HG02642 (cell line): ENCODE data around the gene MGAT4D.
"Not testable (repeated sequence)": the region's sequence is repeated elsewhere in the genome, so short reads cannot be mapped to it uniquely, and the experiment has no call there.

Experiments
- ATAC-seq: cut with Tn5 transposase; IDR thresholded peaks from one replicate; pipeline ENCODE4 v1.9.1; 2021; ENCODE audit warnings: mild to moderate bottlenecking; ENCODE audit not compliant: unreplicated experiment, poor library complexity

Gene MGAT4D

GRCh38 chr4:140444347-140444746, 53.7 kb downstream of the MGAT4D start:
- not testable (repeated sequence) for ATAC-seq

DNA sequence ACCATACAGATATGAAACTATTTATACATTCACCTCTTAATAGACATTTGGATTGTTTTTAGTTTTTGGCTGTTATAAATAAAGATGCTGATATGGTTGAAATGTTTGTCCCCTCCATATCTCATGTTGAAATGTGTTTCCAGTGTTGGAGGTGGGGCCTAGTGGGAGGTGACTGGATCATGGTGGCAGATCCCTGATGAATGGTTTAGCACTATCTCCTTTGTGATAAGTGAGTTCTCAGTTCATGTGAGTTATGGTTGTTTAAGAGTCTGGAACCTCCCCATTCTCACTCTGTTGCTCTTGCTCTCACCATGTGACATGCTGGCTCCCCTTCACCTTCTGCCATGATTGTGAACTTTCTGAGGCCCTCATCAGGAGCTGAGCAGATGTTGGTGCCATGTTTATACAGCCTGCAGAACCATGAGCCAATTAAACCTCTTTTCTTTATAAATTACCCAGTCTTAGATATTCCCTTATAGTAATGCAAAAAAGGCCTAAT, 58.4 kb downstream of the MGAT4D start:
- ATAC-seq: no peak

DNA sequence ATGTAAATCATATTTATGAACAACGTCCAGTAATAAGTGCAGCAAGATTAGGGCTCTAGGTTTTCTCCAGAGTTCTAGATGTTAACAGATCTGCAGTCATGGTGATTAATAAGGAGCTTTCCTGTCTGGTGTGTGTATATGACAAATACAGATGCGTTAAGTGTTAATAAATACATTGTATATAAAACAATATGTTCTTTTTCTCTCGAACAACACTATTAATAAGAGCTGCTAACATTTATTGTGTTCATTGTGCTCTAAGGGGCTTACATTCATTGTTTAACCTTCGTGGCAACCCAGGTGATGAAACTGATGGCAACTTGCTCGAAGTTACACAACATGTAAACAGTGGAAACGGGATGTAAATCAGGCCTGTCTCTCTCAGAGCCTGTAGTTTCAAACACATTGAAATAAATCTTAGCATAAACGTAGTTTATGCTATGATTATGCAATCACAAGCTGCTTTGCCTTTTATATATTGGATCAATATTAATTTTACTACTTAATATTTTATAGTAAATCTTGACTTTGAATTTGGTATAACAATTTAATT, 70.1 kb downstream of the MGAT4D start:
- no peak for ATAC-seq

DNA sequence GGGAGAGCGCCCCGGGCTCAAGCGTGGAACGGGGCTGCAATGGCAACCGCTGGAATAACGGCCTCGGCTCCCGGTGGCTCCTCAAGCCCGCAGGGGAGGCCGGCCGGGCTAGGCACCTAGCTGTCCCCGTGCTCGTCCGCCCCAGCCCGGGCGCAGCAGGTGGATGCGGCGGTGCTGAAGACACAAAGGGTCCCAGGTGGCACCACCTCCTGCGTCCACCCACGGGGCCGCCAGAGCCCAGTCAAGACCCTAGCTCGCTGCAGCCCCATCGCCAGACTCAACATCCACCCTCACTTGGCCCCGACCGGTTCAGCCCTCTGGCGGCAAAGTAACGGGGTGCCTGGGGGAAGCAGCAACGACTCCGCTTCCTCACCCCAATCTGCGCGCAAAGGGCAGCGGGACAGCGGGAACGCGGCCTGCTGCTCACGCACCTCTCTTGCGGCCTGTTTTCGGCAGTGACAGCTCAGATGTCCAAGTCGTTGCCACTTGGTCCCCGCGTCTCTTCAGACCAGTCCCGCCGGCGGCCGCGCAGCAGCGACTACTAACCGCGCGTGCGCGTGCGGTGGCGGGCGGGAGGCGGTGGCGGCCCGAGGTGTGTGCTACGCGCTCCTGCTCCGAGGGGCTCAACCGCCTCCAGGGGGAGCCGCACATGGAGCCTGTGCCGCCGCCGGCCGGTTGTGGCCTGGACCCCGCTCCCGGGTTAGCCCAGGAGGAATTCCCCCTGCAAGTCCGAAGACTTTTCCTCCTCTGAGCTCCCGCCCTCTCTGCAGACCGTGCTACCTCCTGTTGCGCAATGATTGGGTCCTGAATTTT, 70.8 kb downstream of the MGAT4D start, which contains the start of gene CLGN:
Gene CLGN (minus strand): TSS at position 543 of the 813 bp plus-strand sequence. CDS start 14,570 bp downstream, outside the sequence.
- ATAC-seq: peak; percentile 94

DNA sequence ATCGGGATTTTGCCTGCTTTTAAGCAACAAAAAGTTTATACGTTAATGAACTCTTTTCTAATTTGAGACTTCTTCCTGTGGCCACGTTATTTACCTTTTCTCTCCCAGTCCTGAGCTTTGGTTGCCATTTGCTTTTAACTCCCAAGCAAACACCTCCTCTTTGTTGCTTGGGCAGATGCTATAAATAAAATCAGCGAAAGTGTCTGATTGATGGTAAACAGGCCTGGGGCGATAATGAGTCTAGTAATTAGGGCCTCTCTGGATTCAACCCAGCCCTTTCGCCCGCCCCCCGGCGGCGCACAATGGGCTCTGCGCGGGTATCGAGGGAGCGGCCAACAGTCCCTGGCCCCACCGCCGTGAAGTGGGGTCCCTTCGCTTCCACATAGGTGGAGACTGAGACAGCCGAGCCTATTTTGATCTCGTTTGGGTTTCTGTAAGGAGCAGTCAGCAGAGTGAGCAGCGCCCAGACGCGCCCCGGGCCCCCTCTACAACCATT, 71.4 kb downstream of the MGAT4D start:
- ATAC-seq: peak; percentile 11

DNA sequence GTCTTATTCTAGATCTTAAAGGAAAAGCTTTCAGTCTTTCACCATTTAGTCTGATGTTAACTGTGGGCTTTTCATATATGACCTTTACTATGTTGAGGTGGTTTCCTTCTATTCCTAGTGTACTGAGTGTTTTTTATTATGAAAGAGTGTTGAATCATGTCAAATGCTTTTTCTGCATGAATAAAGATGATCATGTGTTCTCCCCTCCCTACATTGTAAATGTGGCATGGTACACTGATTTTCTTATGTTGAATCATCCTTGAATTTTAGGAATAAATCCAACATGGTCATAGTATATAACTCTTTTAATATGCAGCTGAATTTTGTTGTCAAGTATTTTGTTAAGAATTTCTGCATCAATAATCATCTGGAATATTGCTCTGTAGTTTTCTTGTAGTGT, 75.0 kb downstream of the MGAT4D start:
- ATAC-seq: no peak

DNA sequence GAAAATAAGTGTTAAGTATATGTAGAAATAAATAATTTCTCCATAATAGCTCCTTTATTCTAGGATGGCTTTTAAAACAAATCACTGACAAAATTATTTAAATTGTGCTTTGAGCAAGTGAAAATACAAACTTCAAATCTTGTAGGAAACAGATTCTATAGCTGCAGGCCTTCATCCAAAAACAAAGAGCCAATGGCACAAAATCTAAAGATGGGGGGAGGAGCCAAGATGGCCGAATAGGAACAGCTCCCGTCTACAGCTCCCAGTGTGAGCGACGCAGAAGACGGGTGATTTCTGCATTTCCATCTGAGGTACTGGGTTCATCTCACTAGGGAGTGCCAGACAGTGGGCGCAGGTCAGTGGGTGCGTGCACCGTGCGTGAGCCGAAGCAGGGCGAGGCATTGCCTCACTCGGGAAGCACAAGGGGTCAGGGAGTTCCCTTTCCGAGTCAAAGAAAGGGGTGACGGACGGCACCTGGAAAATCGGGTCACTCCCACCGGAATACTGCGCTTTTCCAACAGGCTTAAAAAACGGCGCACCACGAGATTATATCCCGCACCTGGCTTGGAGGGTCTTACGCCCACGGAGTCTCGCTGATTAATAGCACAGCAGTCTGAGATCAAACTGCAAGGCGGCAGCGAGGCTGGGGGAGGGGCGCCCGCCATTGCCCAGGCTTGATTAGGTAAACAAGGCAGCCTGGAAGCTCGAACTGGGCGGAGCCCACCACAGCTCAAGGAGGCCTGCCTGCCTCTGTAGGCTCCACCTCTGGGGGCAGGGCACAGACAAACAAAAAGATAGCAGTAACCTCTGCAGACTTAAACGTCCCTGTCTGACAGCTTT, 84.7 kb downstream of the MGAT4D start:
- not testable (repeated sequence) for ATAC-seq

DNA sequence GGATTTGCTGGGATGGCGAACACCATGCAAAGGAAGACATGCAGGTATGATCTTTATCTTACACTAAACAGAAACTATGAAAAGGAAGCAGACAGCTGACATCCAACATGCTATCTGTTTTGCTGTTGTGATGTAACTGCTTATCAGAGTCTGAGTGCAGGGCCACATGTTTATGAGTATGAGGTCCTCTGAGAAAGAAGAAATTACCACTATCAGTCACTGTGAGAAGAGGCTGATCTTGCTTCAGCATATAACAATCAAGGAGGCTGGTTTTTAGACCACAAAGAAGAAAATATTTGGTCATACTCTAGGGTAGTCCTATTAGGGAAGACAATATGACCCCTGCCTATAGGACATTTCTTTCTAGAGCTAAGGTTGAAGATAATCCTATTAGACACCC, 89.1 kb downstream of the MGAT4D start:
- ATAC-seq: no peak

DNA sequence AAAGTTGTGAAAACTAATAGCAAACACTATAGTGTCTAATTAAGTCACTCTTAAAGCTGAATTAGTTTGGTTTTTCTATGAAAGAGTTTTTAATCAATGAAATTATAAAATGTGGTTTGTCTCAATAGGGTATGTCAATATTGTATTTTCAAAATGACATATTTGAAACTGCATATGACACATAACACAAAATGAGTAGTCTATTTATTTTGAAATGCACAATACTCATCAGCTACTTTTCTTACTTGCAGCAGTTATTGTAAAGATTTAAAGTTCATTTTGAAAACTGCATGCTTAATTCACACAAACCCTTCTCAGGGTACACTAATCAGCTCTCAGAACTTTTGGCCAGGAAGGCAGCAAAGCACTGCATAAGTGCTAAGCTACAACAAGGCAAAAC, 91.8 kb downstream of the MGAT4D start:
- no peak for ATAC-seq

- no peak for ATAC-seq
These were observed 98.0 kb downstream of the MGAT4D start for GRCh38 chr4:140400111-140400510.

DNA sequence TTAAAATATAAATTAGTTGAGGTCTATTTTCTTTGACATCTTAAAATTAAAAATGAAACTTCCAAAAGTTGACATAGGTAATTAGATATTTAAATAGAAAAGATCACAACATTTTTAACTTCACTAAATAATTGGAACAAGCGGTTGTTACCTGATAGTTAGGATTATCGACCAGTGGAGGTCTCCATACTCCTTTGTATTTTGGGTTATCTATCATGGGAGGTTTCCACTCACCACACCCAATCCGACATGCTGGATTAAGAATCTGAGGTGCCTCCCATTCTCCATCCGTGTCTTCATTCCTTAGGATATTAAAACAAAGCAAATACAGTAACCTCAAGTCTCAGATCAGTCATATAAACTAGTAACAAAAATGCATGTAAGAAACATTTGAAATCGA, 102.4 kb downstream of the MGAT4D start:
- no peak for ATAC-seq
